Upper lobe of left lung (tissue), 6 donors: ENCODE measurements around the gene PSMB3. TPM values are rescaled to one million over a fixed set of nuclear protein-coding genes. Genes with fewer than 3 reads are reported as not detected.

ENCODE experiments used
- ATAC-seq, 2 donors: fragments of 200-7000 bp; cut with Tn5 transposase; one replicate each; pipeline ENCODE4 v1.9.1; 2022; ENCODE audit warnings: mild to moderate bottlenecking in 2 of 2, moderate library complexity in 2 of 2; ENCODE audit not compliant: low FRiP score in 2 of 2
- DNase-seq, 2 donors: peaks; one replicate each; pipeline ENCODE4 v3.0.0-alpha.2; 2019 to 2020
- H3K27ac ChIP-seq, 4 donors: fragments of 200-600 bp; sonication (generic); one replicate each; pipeline ENCODE4 v1.5.1; 2016 to 2019
- H3K27me3 ChIP-seq, 4 donors: fragments of 200-600 bp; sonication (generic); one replicate each; pipeline ENCODE4 v1.5.1; 2017 to 2019
- H3K36me3 ChIP-seq, 4 donors: fragments of 200-600 bp; sonication (generic); one replicate each; pipeline ENCODE4 v1.5.1; 2016 to 2019
- H3K4me1 ChIP-seq, 4 donors: fragments of 200-600 bp; sonication (generic); one replicate each; pipeline ENCODE4 v1.5.1; 2018 to 2019
- H3K4me3 ChIP-seq, 4 donors: fragments of 200-600 bp; sonication (generic); one replicate each; pipeline ENCODE4 v1.5.1; 2017 to 2019; ENCODE audit warnings: mild to moderate bottlenecking in 2 of 4, moderate library complexity in 1 of 4
- H3K9me3 ChIP-seq, 4 donors: fragments of 200-600 bp; sonication (generic); one replicate each; pipeline ENCODE4 v1.5.1; 2018 to 2019
- CTCF ChIP-seq, 6 experiments: fragments of 450-650 bp in 4 of 6; fragments of 200-600 bp in 2 of 6; sonication (generic) in 2 of 6; IDR thresholded peaks; one replicate each; pipeline ENCODE4 v1.5.1; 2016 to 2019; ENCODE audit warnings: antibody characterized with exemption in 6 of 6
- EP300 ChIP-seq, 4 donors: sonication (generic); formaldehyde crosslinking; IDR thresholded peaks; one replicate each; pipeline ENCODE4 v1.5.1; 2017; ENCODE audit warnings: antibody characterized with exemption in 4 of 4, control low read depth in 2 of 4
- POLR2A ChIP-seq, 4 donors: fragments of 450-650 bp; IDR thresholded peaks; one replicate each; pipeline ENCODE4 v1.5.1; 2016 to 2017; ENCODE audit warnings: antibody characterized with exemption in 4 of 4, mild to moderate bottlenecking in 2 of 4
- POLR2AphosphoS5 ChIP-seq, 2 donors: sonication (generic); formaldehyde crosslinking; IDR thresholded peaks; one replicate each; pipeline ENCODE4 v1.5.1; 2017; ENCODE audit warnings: antibody characterized with exemption in 2 of 2
- WGBS, 2 donors: methylation state at CpG; one replicate each; pipeline ENCODE4 v1.1.5; 2017 to 2018; 5-methylcytosine and 5-hydroxymethylcytosine counted together
- total RNA-seq, 6 donors: library from RNA; depleted of rRNA in 4 of 6; stranded (reverse); fragments of >200 nt in 4 of 6; gene quantifications; one replicate each; pipeline versions ENCODE4 v1.1.0 to v1.2.1, GENCODE V29; 2016 to 2021
- donor health status: DM: no; HTN: no; CAD: no; lungs with moderate emphysema.
- donor health status: DM: no; HTN: yes; CAD: no; lungs with severe emphysema.

Gene PSMB3
- total RNA-seq, 6 donors from 2014 or later = 61.8 to 157 (median 79.2) TPM

GRCh38 chr17:38791162-38791561 lies 38.6 kb downstream of the PSMB3 start:
- DNase-seq = no peak
- no peak for TF ChIP-seq CTCF (IDR thresholded peaks at IDR 0.05)
- no peak for TF ChIP-seq EP300 (IDR thresholded peaks at IDR 0.05)
- no peak for TF ChIP-seq POLR2A (IDR thresholded peaks at IDR 0.05)
- no peak for TF ChIP-seq POLR2AphosphoS5 (IDR thresholded peaks at IDR 0.05)
- Histone ChIP-seq H3K36me3 (peaks cover 0 to 10% (median 7%) of the 10 kb centered on the region in 4 donors), H3K27me3 (no peaks in the 10 kb centered on the region), H3K4me1 (peaks cover 0 to 21% (median 14%) of the 10 kb centered on the region in 4 donors), H3K27ac (peak overlapping the region in 1 of 4 donors; percentile 64), H3K4me3 (no peak overlapping the region), H3K9me3 (no peaks in the 10 kb centered on the region)
- WGBS, 2 donors = 92 to 94% methylated on average over 5 of the region's 5 CpGs
- no peak for ATAC-seq

- peaks cover 23 to 44% (median 37%) of the 10 kb centered on the region in 4 donors for H3K4me1 ChIP-seq
- no peak for ATAC-seq
- no peak overlapping the region for H3K27ac ChIP-seq
- no peaks in the 10 kb centered on the region for H3K27me3 ChIP-seq
- DNase-seq = no peak
- 96 to 99% methylated on average over 5 of the region's 5 CpGs for WGBS, 2 donors
- peaks cover 0 to 4% (median 0%) of the 10 kb centered on the region in 4 donors for H3K36me3 ChIP-seq
- no peak overlapping the region for H3K4me3 ChIP-seq
- TF ChIP-seq POLR2A (IDR thresholded peaks at IDR 0.05) = no peak
- TF ChIP-seq POLR2AphosphoS5 (IDR thresholded peaks at IDR 0.05) = no peak
- no peak for TF ChIP-seq CTCF (IDR thresholded peaks at IDR 0.05)
- no peak for TF ChIP-seq EP300 (IDR thresholded peaks at IDR 0.05)
- no peaks in the 10 kb centered on the region for H3K9me3 ChIP-seq
Observed at GRCh38 chr17:38794221-38794620, 41.7 kb downstream of the PSMB3 start.

- no peak for DNase-seq
- ATAC-seq = no peak
- Histone ChIP-seq H3K4me3 (no peak overlapping the region), H3K27me3 (no peaks in the 10 kb centered on the region), H3K27ac (peak overlapping the region in 2 of 4 donors; percentile 5 to 100), H3K36me3 (peaks cover 0 to 9% (median 7%) of the 10 kb centered on the region in 4 donors), H3K9me3 (no peaks in the 10 kb centered on the region), H3K4me1 (peaks cover 28 to 46% (median 34%) of the 10 kb centered on the region in 4 donors)
- TF ChIP-seq CTCF (IDR thresholded peaks at IDR 0.05) (no peak), POLR2AphosphoS5 (IDR thresholded peaks at IDR 0.05) (no peak), POLR2A (IDR thresholded peaks at IDR 0.05) (no peak), EP300 (IDR thresholded peaks at IDR 0.05) (no peak)
- 52 to 62% methylated on average over 5 of the region's 5 CpGs for WGBS, 2 donors
Observed at GRCh38 chr17:38796451-38797157, 44.1 kb downstream of the PSMB3 start.

- 71 to 72% methylated on average over 5 of the region's 5 CpGs for WGBS, 2 donors
- DNase-seq (no peak), ATAC-seq (no peak)
- Histone ChIP-seq H3K4me3 (peak overlapping the region in 1 of 4 donors; percentile 98), H3K4me1 (peaks cover 28 to 46% (median 34%) of the 10 kb centered on the region in 4 donors), H3K27me3 (no peaks in the 10 kb centered on the region), H3K27ac (peak overlapping the region in 2 of 4 donors; percentile 5 to 100), H3K9me3 (no peaks in the 10 kb centered on the region), H3K36me3 (peaks cover 3 to 14% (median 12%) of the 10 kb centered on the region in 4 donors)
- TF ChIP-seq POLR2AphosphoS5 (IDR thresholded peaks at IDR 0.05) = no peak
- no peak for TF ChIP-seq EP300 (IDR thresholded peaks at IDR 0.05)
- no peak for TF ChIP-seq CTCF (IDR thresholded peaks at IDR 0.05)
- no peak for TF ChIP-seq POLR2A (IDR thresholded peaks at IDR 0.05)
Observed at GRCh38 chr17:38797158-38797490, 44.6 kb downstream of the PSMB3 start.
